Gastrocnemius medialis (tissue), 4 donors: ENCODE measurements around the gene INTU. TPM values are rescaled to one million over a fixed set of nuclear protein-coding genes. Genes with fewer than 3 reads are reported as not detected.

Source experiments
- ATAC-seq, 2 donors: fragments of 150-250 bp; one replicate each; pipeline ENCODE4 v1.9.1; 2016
- DNase-seq, 2 donors: peaks; one replicate each; pipeline ENCODE4 v3.0.0-alpha.2; 2019
- H3K27ac ChIP-seq, 4 donors: fragments of 200-600 bp; sonication (generic); 1 replicate in 1 of 4; 2 replicates in 3 of 4; pipeline ENCODE4 v1.5.1; 2016 to 2018; ENCODE audit warnings: mild to moderate bottlenecking in 2 of 4, moderate library complexity in 1 of 4
- H3K27me3 ChIP-seq, 3 donors: fragments of 200-600 bp; sonication (generic) in 2 of 3; 1 replicate in 1 of 3; 2 replicates in 2 of 3; pipeline versions ENCODE4 v1.5.1 to v1.6.0; 2016 to 2019; ENCODE audit warnings: mild to moderate bottlenecking in 1 of 3, moderate library complexity in 1 of 3
- H3K36me3 ChIP-seq, 2 donors: fragments of 200-600 bp; sonication (generic) in 1 of 2; one replicate each; pipeline ENCODE4 v1.5.1; 2017 to 2018
- H3K4me1 ChIP-seq, 2 donors: fragments of 200-600 bp; sonication (generic) in 1 of 2; one replicate each; pipeline ENCODE4 v1.5.1; 2016 to 2017; ENCODE audit warnings: mild to moderate bottlenecking in 2 of 2
- H3K4me3 ChIP-seq, 4 donors: fragments of 200-600 bp; sonication (generic) in 3 of 4; 1 replicate in 1 of 4; 2 replicates in 3 of 4; pipeline ENCODE4 v1.5.1; 2016 to 2019; ENCODE audit warnings: mild to moderate bottlenecking in 2 of 4
- H3K9me3 ChIP-seq, 3 donors: fragments of 200-600 bp; sonication (generic) in 2 of 3; 1 replicate in 1 of 3; 2 replicates in 2 of 3; pipeline ENCODE4 v1.5.1; 2016 to 2019
- CTCF ChIP-seq, 5 experiments: fragments of 450-650 bp in 3 of 5; fragments of 200-600 bp in 2 of 5; sonication (generic) in 2 of 5; IDR thresholded peaks in 4 of 5; conservative IDR thresholded peaks in 1 of 5; 1 replicate in 4 of 5; 2 replicates in 1 of 5; pipeline ENCODE4 v1.5.1; 2016 to 2019; ENCODE audit warnings: antibody characterized with exemption in 5 of 5, mild to moderate bottlenecking in 3 of 5, moderate library complexity in 3 of 5
- POLR2A ChIP-seq, 2 donors: fragments of 450-650 bp; IDR thresholded peaks; one replicate each; pipeline ENCODE4 v1.6.1; 2017; ENCODE audit warnings: antibody characterized with exemption in 2 of 2, mild to moderate bottlenecking in 2 of 2, moderate library complexity in 2 of 2
- in situ Hi-C, 4 donors: fragments of 200-750 bp; cut with MboI; loops; one replicate each; pipeline versions ENCODE4 v1.15.0 to v1.8.0; 2017; ENCODE audit warnings: low sequenced_read_pairs in 4 of 4
- intact Hi-C: fragments of 100-400 bp; cut with DNase I; formaldehyde crosslinking; loops from one replicate; pipeline ENCODE4 v1.15.1; 2023; ENCODE audit warnings: low total_unique reads
- total RNA-seq, 4 donors: library from RNA; depleted of rRNA; stranded (reverse); fragments of >200 nt; gene quantifications; one replicate each; pipeline versions ENCODE4 v1.1.0 to v1.2.3, GENCODE V29; 2016

Gene INTU
- total RNA-seq, 4 donors from 2014 or later: 0.65 to 2.6 (median 1.7) TPM

GRCh38 chr4:127741247-127741646 lies 108.5 kb downstream of the INTU start:
- intact Hi-C loops (no loop called here), in situ Hi-C loops (loop anchor here in 1 of 4 donors (25.0 kb wide), 1 partner anchor 129 kb away; no protein-coding TSS in a partner anchor)
- no peaks in the 10 kb centered on the region for H3K27me3 ChIP-seq

GRCh38 chr4:127747883-127748282 lies 115.1 kb downstream of the INTU start:
- Histone ChIP-seq H3K27ac (no peak overlapping the region), H3K36me3 (no peaks in the 10 kb centered on the region), H3K4me1 (no peaks in the 10 kb centered on the region), H3K9me3 (no peaks in the 10 kb centered on the region), H3K4me3 (no peak overlapping the region), H3K27me3 (no peaks in the 10 kb centered on the region)
- DNase-seq (no peak), ATAC-seq (peak; percentile 33 to 54)
- TF ChIP-seq CTCF (IDR thresholded peaks at IDR 0.05 in 4 of 5, conservative IDR thresholded peaks at IDR 0.05 in 1 of 5) (no peak), POLR2A (IDR thresholded peaks at IDR 0.05) (no peak)
- in situ Hi-C loops: loop anchor here in 1 of 4 donors (25.0 kb wide), 1 partner anchor 136 kb away; no protein-coding TSS in a partner anchor
- intact Hi-C loops: no loop called here

More at GRCh38 chr4:127741247-127741646, 108.5 kb downstream of the INTU start:
- no peak for TF ChIP-seq CTCF (IDR thresholded peaks at IDR 0.05 in 4 of 5, conservative IDR thresholded peaks at IDR 0.05 in 1 of 5)
- TF ChIP-seq POLR2A (IDR thresholded peaks at IDR 0.05): no peak
- H3K4me3 ChIP-seq: no peak overlapping the region
- no peaks in the 10 kb centered on the region for H3K36me3 ChIP-seq
- no peak overlapping the region for H3K27ac ChIP-seq
- no peaks in the 10 kb centered on the region for H3K4me1 ChIP-seq
- ATAC-seq: no peak
- DNase-seq: no peak
- no peaks in the 10 kb centered on the region for H3K9me3 ChIP-seq

GRCh38 chr4:127748957-127749356 lies 116.2 kb downstream of the INTU start:
- Histone ChIP-seq H3K27ac (no peak overlapping the region), H3K27me3 (no peaks in the 10 kb centered on the region), H3K4me1 (no peaks in the 10 kb centered on the region), H3K36me3 (no peaks in the 10 kb centered on the region), H3K4me3 (no peak overlapping the region), H3K9me3 (no peaks in the 10 kb centered on the region)
- in situ Hi-C loops (loop anchor here in 1 of 4 donors (25.0 kb wide), 1 partner anchor 137 kb away; no protein-coding TSS in a partner anchor), intact Hi-C loops (no loop called here)
- DNase-seq (no peak), ATAC-seq (no peak)
- TF ChIP-seq POLR2A (IDR thresholded peaks at IDR 0.05) (no peak), CTCF (IDR thresholded peaks at IDR 0.05 in 4 of 5, conservative IDR thresholded peaks at IDR 0.05 in 1 of 5) (no peak)

GRCh38 chr4:127756906-127757305 lies 124.1 kb downstream of the INTU start:
- H3K27ac ChIP-seq: no peak overlapping the region
- no peak overlapping the region for H3K4me3 ChIP-seq
- ATAC-seq (no peak), DNase-seq (no peak)
- no peaks in the 10 kb centered on the region for H3K9me3 ChIP-seq
- TF ChIP-seq POLR2A (IDR thresholded peaks at IDR 0.05): no peak
- TF ChIP-seq CTCF (IDR thresholded peaks at IDR 0.05 in 4 of 5, conservative IDR thresholded peaks at IDR 0.05 in 1 of 5): no peak
- in situ Hi-C loops (no loop called here), intact Hi-C loops (no loop called here)
- no peaks in the 10 kb centered on the region for H3K27me3 ChIP-seq
- H3K4me1 ChIP-seq: no peaks in the 10 kb centered on the region
- no peaks in the 10 kb centered on the region for H3K36me3 ChIP-seq
